Uterus (tissue), 2 donors: ENCODE data around the gene C9orf72.

Source experiments
- POLR2A ChIP-seq, 2 donors: fragments of 450-650 bp; IDR thresholded peaks; one replicate each; pipeline ENCODE4 v1.6.1; 2016; ENCODE audit warnings: antibody characterized with exemption in 2 of 2, mild to moderate bottlenecking in 1 of 2, moderate library complexity in 1 of 2
- TF ChIP-seq, protein P1 (sequence below), 4 experiments: fragments of 200-600 bp in 2 of 4; fragments of 450-650 bp in 2 of 4; sonication (generic) in 2 of 4; IDR thresholded peaks; one replicate each; pipeline ENCODE4 v1.5.1; 2016 to 2019; ENCODE audit warnings: antibody characterized with exemption in 4 of 4, mild to moderate bottlenecking in 2 of 4, moderate library complexity in 1 of 4

DNA sequence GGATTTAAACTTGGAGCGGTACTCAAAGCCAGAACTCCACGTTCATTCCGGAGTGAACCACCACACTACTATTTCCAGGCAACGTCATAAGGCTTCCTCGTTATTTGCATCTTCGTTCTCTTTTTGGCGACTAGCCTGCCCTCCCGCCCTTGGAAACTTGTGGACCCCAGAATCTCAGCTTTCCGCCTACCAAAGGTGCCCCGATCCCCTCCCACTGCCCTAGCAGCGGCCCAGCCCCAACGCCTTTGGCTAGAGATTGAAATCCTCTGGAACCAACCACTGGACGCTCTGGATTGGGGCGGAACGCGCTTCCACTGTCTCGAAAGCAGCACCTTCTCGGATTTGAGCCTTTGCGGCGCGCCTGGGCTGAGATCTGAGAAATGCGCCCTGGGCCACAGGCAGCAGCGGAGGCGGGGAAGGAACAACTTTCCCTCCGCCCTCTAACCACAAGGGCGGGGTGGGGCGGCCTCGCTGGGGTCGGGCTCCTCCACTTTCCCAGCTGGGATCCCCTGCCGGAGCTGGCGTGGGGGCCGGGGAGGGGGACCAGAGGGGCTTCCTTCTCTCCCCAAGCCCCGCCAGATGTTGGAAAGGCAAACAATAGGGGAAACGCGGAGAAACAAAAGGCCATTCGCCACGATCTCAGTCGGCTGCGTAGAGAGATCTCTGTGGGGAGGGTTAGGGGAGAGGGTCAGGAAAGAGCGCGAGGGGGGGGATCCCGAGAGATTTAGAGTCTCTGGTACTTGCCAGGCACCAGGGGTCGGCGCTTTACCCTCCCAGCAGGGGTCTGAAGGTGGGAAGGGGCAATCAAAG lies 45.0 kb downstream of the C9orf72 start:
- TF ChIP-seq, protein P1, sequence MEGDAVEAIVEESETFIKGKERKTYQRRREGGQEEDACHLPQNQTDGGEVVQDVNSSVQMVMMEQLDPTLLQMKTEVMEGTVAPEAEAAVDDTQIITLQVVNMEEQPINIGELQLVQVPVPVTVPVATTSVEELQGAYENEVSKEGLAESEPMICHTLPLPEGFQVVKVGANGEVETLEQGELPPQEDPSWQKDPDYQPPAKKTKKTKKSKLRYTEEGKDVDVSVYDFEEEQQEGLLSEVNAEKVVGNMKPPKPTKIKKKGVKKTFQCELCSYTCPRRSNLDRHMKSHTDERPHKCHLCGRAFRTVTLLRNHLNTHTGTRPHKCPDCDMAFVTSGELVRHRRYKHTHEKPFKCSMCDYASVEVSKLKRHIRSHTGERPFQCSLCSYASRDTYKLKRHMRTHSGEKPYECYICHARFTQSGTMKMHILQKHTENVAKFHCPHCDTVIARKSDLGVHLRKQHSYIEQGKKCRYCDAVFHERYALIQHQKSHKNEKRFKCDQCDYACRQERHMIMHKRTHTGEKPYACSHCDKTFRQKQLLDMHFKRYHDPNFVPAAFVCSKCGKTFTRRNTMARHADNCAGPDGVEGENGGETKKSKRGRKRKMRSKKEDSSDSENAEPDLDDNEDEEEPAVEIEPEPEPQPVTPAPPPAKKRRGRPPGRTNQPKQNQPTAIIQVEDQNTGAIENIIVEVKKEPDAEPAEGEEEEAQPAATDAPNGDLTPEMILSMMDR (IDR thresholded peaks at IDR 0.05): no peak
- TF ChIP-seq POLR2A (IDR thresholded peaks at IDR 0.05): peak; percentile 62 to 64
